ENCODE data around the gene ANKH. TPM values are rescaled to one million over a fixed set of nuclear protein-coding genes. Genes with fewer than 3 reads are reported as not detected.
"Not testable (repeated sequence)": the region's sequence is repeated elsewhere in the genome, so short reads cannot be mapped to it uniquely, and the experiment has no call there.

The ANKH gene
- polyA plus RNA-seq, 1 donor from 2014 or later: 9.9 TPM

DNA sequence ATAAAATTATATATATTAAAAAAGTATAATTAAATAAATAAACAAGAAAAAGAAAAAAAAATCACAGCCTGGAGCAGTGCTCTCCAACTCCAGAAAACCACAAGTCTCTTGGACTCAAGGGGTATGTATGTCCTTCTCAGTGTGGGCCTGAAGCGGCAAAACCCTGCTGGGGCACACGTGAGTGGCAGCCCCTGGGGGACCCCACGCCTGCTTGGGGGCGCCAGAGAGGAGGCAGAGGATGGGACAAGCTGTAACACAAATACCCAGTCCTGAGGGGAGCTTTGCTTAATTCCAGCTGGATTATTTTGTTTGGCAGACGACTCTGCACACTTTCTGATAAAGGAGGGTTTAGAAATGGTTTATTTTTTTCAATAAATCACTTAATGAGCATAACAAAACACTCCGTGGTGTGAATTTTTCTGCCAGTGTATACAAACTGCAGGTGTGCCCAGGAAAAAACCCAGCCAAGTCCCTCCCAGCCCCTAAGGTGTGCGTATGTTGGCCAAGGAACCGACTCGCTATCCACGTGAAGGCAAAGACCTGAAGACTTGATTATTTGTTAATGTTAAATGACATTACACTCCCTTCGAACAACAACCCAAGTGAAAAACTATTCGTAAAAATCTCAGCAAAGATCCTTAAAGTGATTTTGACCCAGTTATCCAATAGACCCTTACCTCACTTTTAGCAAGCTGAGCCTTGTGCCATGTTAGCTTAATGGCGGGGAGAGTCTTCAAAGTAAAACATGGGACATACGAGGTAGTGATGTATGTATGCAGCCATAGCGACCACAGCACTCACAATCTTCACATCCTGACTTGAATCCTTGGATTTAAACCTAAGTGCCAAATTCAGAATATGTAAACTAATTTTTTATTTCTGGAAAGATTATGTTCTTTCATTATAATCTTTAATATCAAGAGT is 32.9 kb downstream of the ANKH start:
- Histone ChIP-seq H3F3A (ENCODE audit: insufficient read depth, low read length, poor library complexity, severe bottlenecking) (no peaks in the 10 kb centered on the region), H2AFZ (ENCODE audit: low read depth, low read length) (no peak overlapping the region), H3K36me3 (ENCODE audit: insufficient read depth, low read length) (no peaks in the 10 kb centered on the region), H3K27me3 (ENCODE audit: insufficient read depth, low read depth, low read length) (no peaks in the 10 kb centered on the region), H3K9me3 (ENCODE audit: low read length) (no peaks in the 10 kb centered on the region), H4K20me1 (ENCODE audit: insufficient read depth) (no peaks in the 10 kb centered on the region), H3K79me2 (replicated peaks; ENCODE audit: insufficient read depth, low read length) (no peaks in the 10 kb centered on the region), H3K4me2 (ENCODE audit: low read length) (no peak overlapping the region), H3K9ac (ENCODE audit: low read length) (no peak overlapping the region), H3K27ac (ENCODE audit: low read length) (no peak overlapping the region), H3K4me3 (ENCODE audit: low read length) (no peak overlapping the region), H3K9me2 (ENCODE audit: insufficient read depth, low read length) (no peaks in the 10 kb centered on the region)
- no peak for TF ChIP-seq REST (IDR thresholded peaks at IDR 0.05; ENCODE audit: borderline replicate concordance)
- no peak for TF ChIP-seq EZH2 (IDR thresholded peaks at IDR 0.05; ENCODE audit: borderline replicate concordance, insufficient read depth, low read length, poor library complexity, severe bottlenecking)
- TF ChIP-seq TAF1 (IDR thresholded peaks at IDR 0.05; ENCODE audit: low read depth): no peak
- no peak for TF ChIP-seq POLR2AphosphoS5 (IDR thresholded peaks at IDR 0.05)
- TF ChIP-seq RAD21 (conservative IDR thresholded peaks at IDR 0.05): no peak
- TF ChIP-seq, protein P1, sequence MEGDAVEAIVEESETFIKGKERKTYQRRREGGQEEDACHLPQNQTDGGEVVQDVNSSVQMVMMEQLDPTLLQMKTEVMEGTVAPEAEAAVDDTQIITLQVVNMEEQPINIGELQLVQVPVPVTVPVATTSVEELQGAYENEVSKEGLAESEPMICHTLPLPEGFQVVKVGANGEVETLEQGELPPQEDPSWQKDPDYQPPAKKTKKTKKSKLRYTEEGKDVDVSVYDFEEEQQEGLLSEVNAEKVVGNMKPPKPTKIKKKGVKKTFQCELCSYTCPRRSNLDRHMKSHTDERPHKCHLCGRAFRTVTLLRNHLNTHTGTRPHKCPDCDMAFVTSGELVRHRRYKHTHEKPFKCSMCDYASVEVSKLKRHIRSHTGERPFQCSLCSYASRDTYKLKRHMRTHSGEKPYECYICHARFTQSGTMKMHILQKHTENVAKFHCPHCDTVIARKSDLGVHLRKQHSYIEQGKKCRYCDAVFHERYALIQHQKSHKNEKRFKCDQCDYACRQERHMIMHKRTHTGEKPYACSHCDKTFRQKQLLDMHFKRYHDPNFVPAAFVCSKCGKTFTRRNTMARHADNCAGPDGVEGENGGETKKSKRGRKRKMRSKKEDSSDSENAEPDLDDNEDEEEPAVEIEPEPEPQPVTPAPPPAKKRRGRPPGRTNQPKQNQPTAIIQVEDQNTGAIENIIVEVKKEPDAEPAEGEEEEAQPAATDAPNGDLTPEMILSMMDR (IDR thresholded peaks at IDR 0.05; ENCODE audit: poor library complexity, severe bottlenecking): no peak
- TF ChIP-seq MXI1 (conservative IDR thresholded peaks at IDR 0.05; ENCODE audit: poor library complexity, severe bottlenecking): no peak
- no peak for TF ChIP-seq EP300 (conservative IDR thresholded peaks at IDR 0.05; ENCODE audit: poor library complexity, severe bottlenecking)
- TF ChIP-seq SMC3 (conservative IDR thresholded peaks at IDR 0.05; ENCODE audit: poor library complexity): no peak

GRCh38 chr5:14837423-14838122 is 34.0 kb downstream of the ANKH start:
- not testable (repeated sequence) for H3K27ac ChIP-seq (ENCODE audit: low read length); H3K27me3 ChIP-seq (ENCODE audit: insufficient read depth, low read depth, low read length); H3K4me3 ChIP-seq (ENCODE audit: low read length); H3K4me2 ChIP-seq (ENCODE audit: low read length); H3K9me3 ChIP-seq (ENCODE audit: low read length); H2AFZ ChIP-seq (ENCODE audit: low read depth, low read length); H4K20me1 ChIP-seq (ENCODE audit: insufficient read depth); H3K9ac ChIP-seq (ENCODE audit: low read length); H3K36me3 ChIP-seq (ENCODE audit: insufficient read depth, low read length); H3K79me2 ChIP-seq (replicated peaks; ENCODE audit: insufficient read depth, low read length); H3F3A ChIP-seq (ENCODE audit: insufficient read depth, low read length, poor library complexity, severe bottlenecking); H3K9me2 ChIP-seq (ENCODE audit: insufficient read depth, low read length)

All from neural cell (in vitro differentiated cells).